ENCODE measurements around the gene SERTAD1.

SERTAD1 gene

GRCh38 chr19:40453151-40453735 lies 27.5 kb upstream of the SERTAD1 start:
- Histone ChIP-seq H3K27ac (ENCODE audit: low read depth in 2 of 2, low read length in 2 of 2) (no peak overlapping the region), H3K9ac (ENCODE audit: low read depth in 1 of 2, low read length in 2 of 2) (no peak overlapping the region), H3K4me1 (ENCODE audit: control insufficient read depth in 2 of 2, insufficient read depth in 2 of 2, low read length in 2 of 2) (no peaks in the 10 kb centered on the region), H3K9me3 (ENCODE audit: control insufficient read depth in 2 of 2, low read length in 2 of 2) (no peaks in the 10 kb centered on the region), H3K27me3 (ENCODE audit: control insufficient read depth in 2 of 2, insufficient read depth in 2 of 2, low read length in 2 of 2) (no peaks in the 10 kb centered on the region), H3K4me3 (ENCODE audit: low read length in 2 of 2) (no peak overlapping the region), H3K36me3 (ENCODE audit: control insufficient read depth in 2 of 2, insufficient read depth in 2 of 2, low read length in 2 of 2) (peaks cover 6 to 11% of the 10 kb centered on the region in 2 donors)

- H3K9me3 ChIP-seq (ENCODE audit: control insufficient read depth in 2 of 2, low read length in 2 of 2) = no peaks in the 10 kb centered on the region
- H3K27me3 ChIP-seq (ENCODE audit: control insufficient read depth in 2 of 2, insufficient read depth in 2 of 2, low read length in 2 of 2) = no peaks in the 10 kb centered on the region
- peaks cover 11 to 17% of the 10 kb centered on the region in 2 donors for H3K36me3 ChIP-seq (ENCODE audit: control insufficient read depth in 2 of 2, insufficient read depth in 2 of 2, low read length in 2 of 2)
- no peak overlapping the region for H3K9ac ChIP-seq (ENCODE audit: low read depth in 1 of 2, low read length in 2 of 2)
- no peak overlapping the region for H3K27ac ChIP-seq (ENCODE audit: low read depth in 2 of 2, low read length in 2 of 2)
- no peak overlapping the region for H3K4me3 ChIP-seq (ENCODE audit: low read length in 2 of 2)
- no peaks in the 10 kb centered on the region for H3K4me1 ChIP-seq (ENCODE audit: control insufficient read depth in 2 of 2, insufficient read depth in 2 of 2, low read length in 2 of 2)
Measured at GRCh38 chr19:40452016-40452415, 26.2 kb upstream of the SERTAD1 start.

- Histone ChIP-seq H3K9me3 (ENCODE audit: control insufficient read depth in 2 of 2, low read length in 2 of 2) (no peaks in the 10 kb centered on the region), H3K27ac (ENCODE audit: low read depth in 2 of 2, low read length in 2 of 2) (no peak overlapping the region), H3K4me3 (ENCODE audit: low read length in 2 of 2) (no peak overlapping the region), H3K9ac (ENCODE audit: low read depth in 1 of 2, low read length in 2 of 2) (no peak overlapping the region), H3K36me3 (ENCODE audit: control insufficient read depth in 2 of 2, insufficient read depth in 2 of 2, low read length in 2 of 2) (peaks cover 11 to 17% of the 10 kb centered on the region in 2 donors), H3K27me3 (ENCODE audit: control insufficient read depth in 2 of 2, insufficient read depth in 2 of 2, low read length in 2 of 2) (no peaks in the 10 kb centered on the region), H3K4me1 (ENCODE audit: control insufficient read depth in 2 of 2, insufficient read depth in 2 of 2, low read length in 2 of 2) (peaks cover 0 to 5% of the 10 kb centered on the region in 2 donors)
Measured at GRCh38 chr19:40450664-40451063, 24.9 kb upstream of the SERTAD1 start.

GRCh38 chr19:40449506-40449905 lies 23.7 kb upstream of the SERTAD1 start:
- Histone ChIP-seq H3K9ac (ENCODE audit: low read depth in 1 of 2, low read length in 2 of 2) (no peak overlapping the region), H3K9me3 (ENCODE audit: control insufficient read depth in 2 of 2, low read length in 2 of 2) (no peaks in the 10 kb centered on the region), H3K4me1 (ENCODE audit: control insufficient read depth in 2 of 2, insufficient read depth in 2 of 2, low read length in 2 of 2) (peaks cover 0 to 8% of the 10 kb centered on the region in 2 donors), H3K27me3 (ENCODE audit: control insufficient read depth in 2 of 2, insufficient read depth in 2 of 2, low read length in 2 of 2) (no peaks in the 10 kb centered on the region), H3K36me3 (ENCODE audit: control insufficient read depth in 2 of 2, insufficient read depth in 2 of 2, low read length in 2 of 2) (peaks cover 11 to 13% of the 10 kb centered on the region in 2 donors), H3K4me3 (ENCODE audit: low read length in 2 of 2) (no peak overlapping the region), H3K27ac (ENCODE audit: low read depth in 2 of 2, low read length in 2 of 2) (no peak overlapping the region)

GRCh38 chr19:40446263-40446784 lies 20.5 kb upstream of the SERTAD1 start:
- Histone ChIP-seq H3K4me1 (ENCODE audit: control insufficient read depth in 2 of 2, insufficient read depth in 2 of 2, low read length in 2 of 2) (peaks cover 10 to 22% of the 10 kb centered on the region in 2 donors), H3K36me3 (ENCODE audit: control insufficient read depth in 2 of 2, insufficient read depth in 2 of 2, low read length in 2 of 2) (peaks cover 17 to 19% of the 10 kb centered on the region in 2 donors), H3K9ac (ENCODE audit: low read depth in 1 of 2, low read length in 2 of 2) (no peak overlapping the region), H3K27me3 (ENCODE audit: control insufficient read depth in 2 of 2, insufficient read depth in 2 of 2, low read length in 2 of 2) (no peaks in the 10 kb centered on the region), H3K4me3 (ENCODE audit: low read length in 2 of 2) (no peak overlapping the region), H3K9me3 (ENCODE audit: control insufficient read depth in 2 of 2, low read length in 2 of 2) (no peaks in the 10 kb centered on the region), H3K27ac (ENCODE audit: low read depth in 2 of 2, low read length in 2 of 2) (peak overlapping the region; percentile 78 to 97)

- Histone ChIP-seq H3K9ac (ENCODE audit: low read depth in 1 of 2, low read length in 2 of 2) (peak overlapping the region; percentile 9 to 98), H3K27me3 (ENCODE audit: control insufficient read depth in 2 of 2, insufficient read depth in 2 of 2, low read length in 2 of 2) (no peaks in the 10 kb centered on the region), H3K27ac (ENCODE audit: low read depth in 2 of 2, low read length in 2 of 2) (peak overlapping the region; percentile 78 to 97), H3K4me1 (ENCODE audit: control insufficient read depth in 2 of 2, insufficient read depth in 2 of 2, low read length in 2 of 2) (peaks cover 10 to 22% of the 10 kb centered on the region in 2 donors), H3K9me3 (ENCODE audit: control insufficient read depth in 2 of 2, low read length in 2 of 2) (no peaks in the 10 kb centered on the region), H3K36me3 (ENCODE audit: control insufficient read depth in 2 of 2, insufficient read depth in 2 of 2, low read length in 2 of 2) (peaks cover 19 to 24% of the 10 kb centered on the region in 2 donors), H3K4me3 (ENCODE audit: low read length in 2 of 2) (peak overlapping the region in 1 of 2 donors; percentile 9)
Measured at GRCh38 chr19:40445780-40446262, 20.0 kb upstream of the SERTAD1 start.

- peak overlapping the region; percentile 81 to 92 for H3K4me3 ChIP-seq (ENCODE audit: low read length in 2 of 2)
- peaks cover 10 to 22% of the 10 kb centered on the region in 2 donors for H3K4me1 ChIP-seq (ENCODE audit: control insufficient read depth in 2 of 2, insufficient read depth in 2 of 2, low read length in 2 of 2)
- H3K36me3 ChIP-seq (ENCODE audit: control insufficient read depth in 2 of 2, insufficient read depth in 2 of 2, low read length in 2 of 2) = peaks cover 27 to 29% of the 10 kb centered on the region in 2 donors
- H3K27me3 ChIP-seq (ENCODE audit: control insufficient read depth in 2 of 2, insufficient read depth in 2 of 2, low read length in 2 of 2) = no peaks in the 10 kb centered on the region
- peak overlapping the region; percentile 78 to 98 for H3K9ac ChIP-seq (ENCODE audit: low read depth in 1 of 2, low read length in 2 of 2)
- peak overlapping the region; percentile 97 to 99 for H3K27ac ChIP-seq (ENCODE audit: low read depth in 2 of 2, low read length in 2 of 2)
- H3K9me3 ChIP-seq (ENCODE audit: control insufficient read depth in 2 of 2, low read length in 2 of 2) = no peaks in the 10 kb centered on the region
Measured at GRCh38 chr19:40444825-40445312, 19.1 kb upstream of the SERTAD1 start.

GRCh38 chr19:40444000-40444824 lies 18.4 kb upstream of the SERTAD1 start, which contains the start of gene SERTAD3:
Gene SERTAD3 (minus strand): TSS chr19:40444335. CDS start chr19:40442080, 2,255 bp downstream.
- H3K4me1 ChIP-seq (ENCODE audit: control insufficient read depth in 2 of 2, insufficient read depth in 2 of 2, low read length in 2 of 2) = peaks cover 10 to 22% of the 10 kb centered on the region in 2 donors
- H3K9ac ChIP-seq (ENCODE audit: low read depth in 1 of 2, low read length in 2 of 2) = peak within 1 kb of the TSS; percentile 98 to 100
- H3K36me3 ChIP-seq (ENCODE audit: control insufficient read depth in 2 of 2, insufficient read depth in 2 of 2, low read length in 2 of 2) = peaks cover 24 to 29% of the 10 kb centered on the region in 2 donors
- no peaks in the 10 kb centered on the region for H3K27me3 ChIP-seq (ENCODE audit: control insufficient read depth in 2 of 2, insufficient read depth in 2 of 2, low read length in 2 of 2)
- peak within 1 kb of the TSS; percentile 97 to 99 for H3K27ac ChIP-seq (ENCODE audit: low read depth in 2 of 2, low read length in 2 of 2)
- no peaks in the 10 kb centered on the region for H3K9me3 ChIP-seq (ENCODE audit: control insufficient read depth in 2 of 2, low read length in 2 of 2)
- peak within 1 kb of the TSS; percentile 89 to 92 for H3K4me3 ChIP-seq (ENCODE audit: low read length in 2 of 2)

- Histone ChIP-seq H3K4me1 (ENCODE audit: control insufficient read depth in 2 of 2, insufficient read depth in 2 of 2, low read length in 2 of 2) (peaks cover 10 to 22% of the 10 kb centered on the region in 2 donors), H3K9ac (ENCODE audit: low read depth in 1 of 2, low read length in 2 of 2) (peak overlapping the region; percentile 98 to 100), H3K36me3 (ENCODE audit: control insufficient read depth in 2 of 2, insufficient read depth in 2 of 2, low read length in 2 of 2) (peaks cover 23 to 26% of the 10 kb centered on the region in 2 donors), H3K9me3 (ENCODE audit: control insufficient read depth in 2 of 2, low read length in 2 of 2) (no peaks in the 10 kb centered on the region), H3K27me3 (ENCODE audit: control insufficient read depth in 2 of 2, insufficient read depth in 2 of 2, low read length in 2 of 2) (no peaks in the 10 kb centered on the region), H3K27ac (ENCODE audit: low read depth in 2 of 2, low read length in 2 of 2) (peak overlapping the region; percentile 97 to 99), H3K4me3 (ENCODE audit: low read length in 2 of 2) (peak overlapping the region; percentile 89 to 92)
Measured at GRCh38 chr19:40443131-40443999, 17.6 kb upstream of the SERTAD1 start.

Data from mucosa of rectum (tissue), 2 donors.